GM20000 (cell line): ENCODE results near the gene RAD23A.

Experiments used
- DNase-seq: peaks from one replicate; pipeline ENCODE4 v3.0.0; 2012; ENCODE audit warnings: low spot score
- TF ChIP-seq, protein P1 (sequence below): IDR thresholded peaks from 2 replicates; pipeline ENCODE4 v1.5.1; 2012; ENCODE audit warnings: mild to moderate bottlenecking, control low read depth; ENCODE audit errors: extremely low read depth, missing control alignments

Gene RAD23A

DNA sequence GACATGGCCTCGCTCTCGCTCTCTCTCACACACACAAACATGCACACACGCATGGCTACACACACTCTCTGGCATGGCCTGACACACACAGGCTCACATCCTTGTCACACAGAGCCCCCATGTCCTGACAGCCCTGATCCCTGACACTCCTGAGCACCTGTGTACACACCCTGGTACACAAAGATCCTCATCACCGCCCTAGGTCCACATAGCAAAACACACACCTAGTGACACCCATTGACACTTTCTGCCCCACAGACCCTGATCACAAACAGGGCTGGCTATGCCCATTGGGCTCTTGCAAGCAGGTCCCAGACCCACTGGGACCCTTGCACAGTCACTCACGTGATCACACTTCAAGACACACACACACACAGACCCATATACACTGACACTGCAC is 45.6 kb downstream of the RAD23A start:
- DNase-seq: no peak
- TF ChIP-seq, protein P1, sequence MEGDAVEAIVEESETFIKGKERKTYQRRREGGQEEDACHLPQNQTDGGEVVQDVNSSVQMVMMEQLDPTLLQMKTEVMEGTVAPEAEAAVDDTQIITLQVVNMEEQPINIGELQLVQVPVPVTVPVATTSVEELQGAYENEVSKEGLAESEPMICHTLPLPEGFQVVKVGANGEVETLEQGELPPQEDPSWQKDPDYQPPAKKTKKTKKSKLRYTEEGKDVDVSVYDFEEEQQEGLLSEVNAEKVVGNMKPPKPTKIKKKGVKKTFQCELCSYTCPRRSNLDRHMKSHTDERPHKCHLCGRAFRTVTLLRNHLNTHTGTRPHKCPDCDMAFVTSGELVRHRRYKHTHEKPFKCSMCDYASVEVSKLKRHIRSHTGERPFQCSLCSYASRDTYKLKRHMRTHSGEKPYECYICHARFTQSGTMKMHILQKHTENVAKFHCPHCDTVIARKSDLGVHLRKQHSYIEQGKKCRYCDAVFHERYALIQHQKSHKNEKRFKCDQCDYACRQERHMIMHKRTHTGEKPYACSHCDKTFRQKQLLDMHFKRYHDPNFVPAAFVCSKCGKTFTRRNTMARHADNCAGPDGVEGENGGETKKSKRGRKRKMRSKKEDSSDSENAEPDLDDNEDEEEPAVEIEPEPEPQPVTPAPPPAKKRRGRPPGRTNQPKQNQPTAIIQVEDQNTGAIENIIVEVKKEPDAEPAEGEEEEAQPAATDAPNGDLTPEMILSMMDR: no peak

DNA sequence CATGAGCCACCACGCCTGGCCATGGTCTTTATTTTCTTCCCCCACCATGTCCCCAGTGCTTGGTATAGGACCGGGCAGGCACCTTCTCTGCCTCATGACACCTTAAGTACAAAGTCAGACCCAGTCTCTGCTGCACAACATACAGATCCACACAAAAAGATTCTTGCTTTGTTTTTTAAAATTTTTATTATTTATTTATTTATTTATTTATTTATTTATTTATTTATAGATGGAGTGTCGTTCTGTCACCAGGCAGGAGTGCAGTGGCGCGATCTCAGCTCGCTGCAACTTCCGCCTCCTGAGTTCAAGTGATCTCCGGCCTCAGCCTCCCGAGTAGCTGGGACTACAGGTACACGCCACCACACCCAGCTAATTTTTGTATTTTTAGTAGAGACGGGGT is 47.1 kb downstream of the RAD23A start:
- TF ChIP-seq, protein P1: no peak
- DNase-seq: no peak

GRCh38 chr19:12993562-12993961 is 47.9 kb downstream of the RAD23A start:
- TF ChIP-seq, protein P1: no peak
- no peak for DNase-seq

- TF ChIP-seq, protein P1: no peak
- DNase-seq: no peak
These were observed 49.3 kb downstream of the RAD23A start, which contains the start of gene NFIX for GRCh38 chr19:12994701-12995595. Gene NFIX, plus strand, starts transcription at chr19:12995475. Its CDS starts 363 bp downstream, at chr19:12995838.

GRCh38 chr19:12995596-12996405 is 50.1 kb downstream of the RAD23A start:
- peak; percentile 89 for DNase-seq
- TF ChIP-seq, protein P1: no peak

GRCh38 chr19:12996406-12997094 is 50.9 kb downstream of the RAD23A start:
- TF ChIP-seq, protein P1: no peak
- no peak for DNase-seq
